GM04503 (cell line): ENCODE data around the gene OSBPL5.

Experiments used
- DNase-seq: peaks from one replicate; pipeline ENCODE4 v3.0.0-alpha.2; 2012; ENCODE audit warnings: low read depth

Gene OSBPL5

DNA sequence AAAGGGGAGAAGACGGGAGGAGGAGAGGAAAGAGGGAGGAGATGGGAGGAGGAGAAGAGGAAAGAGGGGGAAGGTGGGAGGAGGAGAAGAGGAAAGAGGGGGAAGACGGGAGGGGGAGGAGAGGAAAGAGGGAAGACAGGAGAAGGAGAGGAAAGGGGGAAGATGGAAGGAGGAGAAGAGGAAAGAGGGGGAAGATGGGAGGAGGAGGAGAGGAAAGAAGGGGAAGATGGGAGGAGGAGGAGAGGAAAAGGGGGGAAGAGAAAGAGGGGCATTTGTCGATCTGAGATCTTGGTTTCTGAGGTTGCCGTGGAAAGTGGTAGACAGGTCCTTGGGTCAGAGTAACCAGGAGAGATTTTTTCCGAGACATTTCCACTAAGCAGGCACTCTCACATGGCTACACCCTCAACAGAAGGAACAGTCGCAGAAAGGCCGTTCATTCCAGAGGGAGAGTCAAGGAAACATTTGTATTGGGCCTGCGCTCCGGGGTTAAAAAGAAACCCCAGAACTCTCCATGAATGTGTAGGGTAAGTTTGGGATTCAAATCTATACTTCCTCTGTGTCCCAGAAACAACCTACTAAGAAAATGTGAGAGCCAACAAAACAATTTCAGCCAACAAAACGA lies 68.1 kb downstream of the OSBPL5 start:
- DNase-seq: no peak

DNA sequence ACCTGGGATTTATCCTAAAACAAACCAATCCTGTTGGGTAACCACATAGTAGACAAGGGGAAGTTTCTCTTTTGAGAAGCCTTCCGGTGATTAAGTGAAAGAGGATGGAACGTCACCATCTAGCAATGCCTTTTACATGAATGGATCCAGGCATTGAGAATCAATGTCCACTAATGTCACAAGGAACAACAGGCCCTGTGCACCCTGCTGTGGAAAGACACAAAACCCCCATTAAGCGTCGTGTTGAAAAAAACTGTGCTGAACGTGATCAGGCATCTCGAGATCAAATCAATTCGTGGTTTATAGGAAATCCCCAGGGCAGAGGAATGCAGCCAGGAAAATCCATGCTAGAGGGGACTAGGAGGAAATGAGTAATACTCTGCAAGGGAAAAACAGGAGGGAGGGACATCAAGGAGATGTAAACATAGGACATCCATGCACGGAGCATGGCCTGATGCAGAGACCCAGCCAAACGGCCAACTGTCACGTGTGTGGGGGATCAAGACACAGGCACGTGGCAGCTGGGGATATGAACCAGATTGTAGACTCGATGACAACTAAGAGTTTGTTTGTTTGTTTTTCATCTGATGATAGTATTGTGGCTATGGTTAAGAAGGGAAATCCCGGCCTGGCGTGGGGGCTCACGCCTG lies 69.3 kb downstream of the OSBPL5 start:
- DNase-seq: peak; percentile 45

DNA sequence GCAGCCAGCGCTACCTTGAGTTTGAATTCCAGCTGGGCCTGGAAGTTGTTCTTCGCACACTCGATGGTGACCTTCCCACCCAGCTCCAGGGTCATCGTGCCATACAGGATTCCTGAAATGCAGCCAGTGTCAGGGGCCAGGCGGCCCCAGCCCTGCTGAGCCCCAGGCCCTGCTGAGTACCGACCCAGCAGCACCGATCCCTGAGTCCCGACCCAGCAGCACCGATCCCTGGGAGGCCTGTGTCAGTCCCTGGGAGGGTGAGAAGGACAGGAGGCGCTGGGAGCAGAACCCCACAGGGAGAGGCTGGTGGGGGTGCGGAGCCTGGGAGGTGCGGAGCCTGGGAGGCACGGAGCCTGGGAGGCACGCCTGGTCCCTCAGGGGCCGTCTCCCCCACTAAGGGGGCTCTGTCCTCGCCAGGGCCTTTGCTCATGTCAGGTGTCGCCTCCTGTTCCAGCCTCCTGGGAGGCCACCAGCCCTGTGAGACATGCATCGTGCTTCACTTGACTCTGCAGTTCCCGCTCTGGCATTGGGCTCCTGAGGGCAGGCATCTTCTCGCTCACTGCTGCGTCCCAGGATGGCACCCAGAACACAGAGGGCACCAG lies 70.8 kb downstream of the OSBPL5 start:
- DNase-seq: no peak

DNA sequence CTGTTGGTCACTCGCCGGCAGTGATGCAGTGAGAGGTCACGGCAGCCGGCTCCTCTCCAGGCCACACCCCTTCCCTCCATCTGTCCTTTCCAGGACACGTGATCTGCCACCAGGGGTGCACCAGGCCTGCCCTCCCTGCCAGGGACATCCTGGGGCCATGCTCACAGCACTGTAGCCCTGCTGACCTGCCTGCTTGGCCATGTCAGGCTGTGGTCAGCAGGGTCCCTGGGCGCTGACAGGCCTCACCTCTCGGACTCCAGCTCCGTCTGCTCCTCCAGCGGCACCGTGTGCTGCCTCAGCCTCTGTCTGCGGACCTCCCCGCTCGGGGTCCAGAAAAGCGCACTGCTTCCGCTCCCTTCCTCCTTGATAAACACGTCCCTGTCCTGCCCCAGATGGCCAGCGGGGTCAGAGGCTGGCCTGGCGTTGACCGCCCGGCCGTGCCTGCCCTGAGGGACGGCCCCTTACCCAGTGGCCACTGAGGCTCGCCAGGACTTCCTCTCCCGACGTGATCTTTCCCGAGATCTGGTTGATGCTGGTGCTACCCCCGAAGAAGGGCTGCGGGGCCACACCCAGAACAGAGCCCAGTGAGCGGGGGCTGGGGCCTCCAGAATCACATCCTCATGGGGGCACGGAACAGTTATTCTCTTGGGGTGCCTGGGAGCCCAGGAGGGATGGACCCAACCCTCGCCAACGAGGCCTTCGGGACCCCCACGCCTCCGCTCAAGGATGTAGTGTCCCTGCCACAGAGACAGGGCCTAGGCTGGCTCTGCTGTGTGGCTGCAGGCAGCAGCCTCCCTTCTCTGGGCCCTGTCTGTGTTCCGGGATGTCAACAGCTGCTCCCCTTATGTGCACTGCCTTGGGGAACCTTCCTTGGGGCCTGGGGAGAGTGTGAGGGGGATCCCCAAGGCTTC lies 71.6 kb downstream of the OSBPL5 start:
- no peak for DNase-seq

DNA sequence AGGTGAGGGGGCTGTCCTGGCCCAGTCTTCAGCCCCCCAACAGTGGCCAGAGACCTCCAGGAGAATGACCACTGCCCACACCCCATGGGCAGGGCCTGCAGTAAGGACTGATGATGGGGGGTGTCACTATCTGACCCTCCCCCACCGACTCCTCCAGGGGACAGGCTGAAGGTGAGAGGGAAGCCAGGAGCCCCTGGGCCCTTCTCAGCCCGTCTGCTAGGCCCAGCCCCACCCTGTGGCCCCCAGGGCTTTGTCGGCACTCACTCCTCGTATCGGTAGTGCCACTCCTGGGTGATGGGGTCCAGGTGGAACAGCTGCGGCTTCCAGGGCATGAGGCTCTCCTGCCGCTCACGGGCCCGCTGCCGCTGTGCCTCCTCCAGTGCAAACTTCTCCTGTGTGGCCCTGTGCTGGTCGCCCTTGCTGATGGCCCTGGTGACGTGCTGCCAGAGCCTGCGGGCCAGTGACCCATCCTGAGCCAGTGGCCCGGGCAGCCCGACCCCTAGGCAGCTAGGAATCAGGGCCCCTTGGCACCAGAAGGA lies 72.4 kb downstream of the OSBPL5 start:
- no peak for DNase-seq

DNA sequence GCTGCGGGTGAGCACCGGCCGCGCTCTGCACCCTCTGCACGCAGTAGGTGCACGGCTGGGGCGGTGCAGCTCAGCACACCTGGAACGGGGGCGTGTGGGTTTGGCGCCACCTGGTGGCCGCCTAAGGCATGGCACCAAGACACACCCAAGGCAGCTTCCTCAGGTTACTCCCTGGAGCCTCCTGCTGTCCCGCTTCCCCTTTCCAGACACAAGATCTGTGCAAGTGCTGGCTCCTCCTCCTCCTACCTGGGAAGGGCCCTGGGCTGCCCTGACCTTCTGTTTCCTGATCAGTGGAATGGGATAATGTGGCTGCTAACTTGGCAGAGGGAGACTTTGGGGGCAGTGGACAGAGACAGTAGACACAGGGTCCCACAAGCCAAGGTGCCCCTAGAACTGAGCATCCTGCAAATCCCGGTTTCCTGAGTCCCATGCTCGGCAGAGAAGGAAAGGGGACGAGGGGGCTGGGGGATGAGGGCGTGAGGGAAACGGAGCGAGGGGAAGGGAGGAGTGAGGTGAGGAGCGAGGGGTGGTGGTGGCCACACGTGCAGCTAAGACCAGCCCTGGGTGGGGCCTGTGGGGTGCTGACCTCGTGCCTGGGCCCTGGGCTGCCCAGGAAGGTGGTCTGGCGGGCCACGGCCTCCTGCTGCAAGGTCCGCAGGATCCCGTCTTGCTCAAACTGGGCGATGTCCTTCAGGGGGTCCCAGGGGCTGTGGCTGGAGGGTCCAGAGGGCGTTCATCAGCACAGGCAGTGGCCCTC lies 73.1 kb downstream of the OSBPL5 start:
- DNase-seq: no peak

DNA sequence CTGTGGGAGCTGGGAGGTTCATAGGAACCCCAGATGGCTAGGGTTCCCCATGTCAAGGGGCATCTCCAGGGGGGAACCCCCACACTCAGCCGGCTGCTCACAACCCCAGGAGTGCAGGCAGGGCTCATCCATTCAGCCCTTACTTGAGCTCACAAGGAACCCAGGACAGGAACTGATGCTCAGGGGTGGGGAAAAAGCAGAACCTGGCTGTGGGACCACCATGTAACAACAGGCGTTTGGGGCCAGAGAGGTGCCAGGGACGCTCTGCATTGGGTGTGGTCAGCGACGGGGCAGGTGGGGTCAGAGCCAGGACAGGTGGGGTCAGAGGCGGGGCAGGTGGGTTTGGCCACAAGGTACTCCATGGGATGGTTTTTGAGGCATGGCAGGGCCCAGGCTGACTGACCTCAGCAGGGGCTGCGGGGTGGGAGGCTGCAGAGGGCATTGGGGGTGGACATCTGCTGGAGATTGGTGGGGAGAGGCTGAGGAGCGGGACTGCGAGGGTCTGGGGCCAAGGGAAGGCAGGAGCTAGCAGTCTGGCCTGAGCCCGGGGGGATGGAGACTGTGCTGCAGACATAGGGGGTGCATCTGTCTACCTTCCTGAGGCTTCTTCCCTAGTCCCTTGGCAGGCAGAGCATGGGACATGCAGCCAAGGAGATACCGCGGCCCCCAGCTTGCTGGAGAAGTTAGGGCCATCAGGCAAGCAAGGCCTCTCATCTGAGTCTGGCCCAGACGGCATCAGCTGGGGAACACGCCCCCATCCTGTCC lies 73.8 kb downstream of the OSBPL5 start:
- no peak for DNase-seq

DNA sequence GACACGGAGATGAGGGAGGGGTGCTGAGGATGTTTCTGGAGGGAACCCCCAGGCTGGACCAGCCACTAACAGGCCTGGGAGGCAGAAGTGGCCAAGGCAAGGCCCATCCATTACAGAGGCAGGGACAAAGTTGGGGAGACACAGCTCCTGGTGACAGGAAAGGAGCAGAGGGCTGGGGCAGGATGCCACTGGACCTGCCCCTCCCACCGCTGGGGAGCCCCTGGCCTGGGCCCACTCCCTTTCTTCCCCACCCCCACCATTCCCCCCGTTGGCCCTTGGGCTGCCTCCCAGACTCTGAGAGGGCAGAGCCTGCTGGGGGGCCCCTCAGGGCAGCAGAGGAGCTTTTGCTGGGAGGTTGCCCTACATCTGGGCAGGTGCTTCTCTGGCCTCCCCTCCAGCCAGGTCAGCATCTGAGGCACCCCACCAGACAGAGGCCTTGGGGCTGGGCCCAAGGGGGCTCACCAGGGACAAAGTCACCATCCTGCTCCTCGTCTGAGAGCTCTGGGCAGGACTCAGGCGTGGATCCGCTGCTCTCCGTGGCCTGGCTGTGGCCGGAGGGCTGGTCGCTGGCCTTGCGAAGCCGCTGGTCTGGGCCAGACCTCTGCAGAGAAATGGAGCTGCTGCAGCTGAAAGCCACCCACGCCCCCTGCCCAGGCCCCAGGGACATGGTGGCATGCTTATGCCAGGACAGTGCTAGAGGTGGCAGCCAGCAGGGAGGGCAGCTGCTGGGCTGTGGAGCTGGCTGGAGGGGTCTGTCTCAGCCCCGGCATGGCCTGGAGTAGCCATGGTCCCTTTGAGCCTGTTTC lies 74.8 kb downstream of the OSBPL5 start:
- no peak for DNase-seq

DNA sequence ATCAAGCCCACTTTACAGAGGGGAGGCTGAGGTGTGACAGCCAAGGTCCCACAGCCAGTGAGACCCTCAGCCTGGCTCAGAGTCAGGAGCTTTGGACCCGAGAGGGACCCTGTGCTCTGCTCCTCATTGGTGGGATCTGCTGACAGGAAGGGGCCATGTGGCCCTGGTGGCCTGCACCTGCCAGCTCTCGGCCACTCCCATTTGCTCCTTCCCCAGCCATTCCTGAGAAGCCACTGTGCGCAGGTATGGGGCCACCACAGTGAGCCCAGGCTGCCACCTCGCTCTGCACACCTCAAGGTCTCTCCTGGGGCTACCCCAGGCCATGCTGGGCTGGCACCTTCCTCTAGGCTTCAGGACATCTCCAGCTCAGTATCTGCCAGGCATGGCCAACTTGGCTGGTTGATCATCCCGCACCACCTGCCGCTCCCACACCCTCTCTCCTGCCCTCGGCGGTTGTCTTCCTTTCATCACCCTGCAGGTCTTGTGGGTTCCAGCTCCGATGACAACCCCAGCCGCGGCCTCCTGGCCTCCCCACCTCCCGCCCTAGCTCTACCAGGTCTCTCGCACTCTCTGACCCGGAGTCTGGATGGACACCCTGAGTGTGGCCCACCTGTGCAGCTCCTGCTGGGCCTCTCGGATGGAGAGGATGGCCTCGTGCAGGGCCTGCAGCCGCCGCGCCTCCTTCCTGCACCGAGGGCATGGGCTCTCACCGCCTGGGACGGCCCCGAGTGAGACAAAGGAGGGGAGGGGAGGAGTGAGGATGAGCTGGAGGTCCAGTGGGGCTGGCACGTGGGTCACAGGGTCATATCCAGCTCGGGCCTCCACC lies 75.7 kb downstream of the OSBPL5 start:
- no peak for DNase-seq

DNA sequence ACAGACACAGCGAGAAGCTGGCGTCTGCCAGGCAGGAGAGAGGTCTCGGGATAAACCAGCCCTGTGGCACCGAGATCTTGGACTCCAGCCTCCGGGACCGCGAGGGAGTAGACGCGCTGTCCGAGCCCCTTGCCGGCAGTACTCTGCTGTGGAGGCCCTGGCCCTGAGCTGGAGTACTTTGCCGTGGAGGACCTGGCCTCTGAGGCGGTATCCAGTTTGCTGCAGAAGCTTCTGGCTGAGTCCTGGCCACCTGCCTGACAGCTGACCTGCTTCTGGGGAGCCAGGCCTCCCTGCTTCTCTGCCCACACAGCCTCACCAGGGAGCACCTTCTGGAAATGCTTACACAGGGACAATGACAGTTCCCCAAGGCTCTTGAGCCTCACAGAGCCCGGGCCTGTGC lies 76.3 kb downstream of the OSBPL5 start:
- no peak for DNase-seq

DNA sequence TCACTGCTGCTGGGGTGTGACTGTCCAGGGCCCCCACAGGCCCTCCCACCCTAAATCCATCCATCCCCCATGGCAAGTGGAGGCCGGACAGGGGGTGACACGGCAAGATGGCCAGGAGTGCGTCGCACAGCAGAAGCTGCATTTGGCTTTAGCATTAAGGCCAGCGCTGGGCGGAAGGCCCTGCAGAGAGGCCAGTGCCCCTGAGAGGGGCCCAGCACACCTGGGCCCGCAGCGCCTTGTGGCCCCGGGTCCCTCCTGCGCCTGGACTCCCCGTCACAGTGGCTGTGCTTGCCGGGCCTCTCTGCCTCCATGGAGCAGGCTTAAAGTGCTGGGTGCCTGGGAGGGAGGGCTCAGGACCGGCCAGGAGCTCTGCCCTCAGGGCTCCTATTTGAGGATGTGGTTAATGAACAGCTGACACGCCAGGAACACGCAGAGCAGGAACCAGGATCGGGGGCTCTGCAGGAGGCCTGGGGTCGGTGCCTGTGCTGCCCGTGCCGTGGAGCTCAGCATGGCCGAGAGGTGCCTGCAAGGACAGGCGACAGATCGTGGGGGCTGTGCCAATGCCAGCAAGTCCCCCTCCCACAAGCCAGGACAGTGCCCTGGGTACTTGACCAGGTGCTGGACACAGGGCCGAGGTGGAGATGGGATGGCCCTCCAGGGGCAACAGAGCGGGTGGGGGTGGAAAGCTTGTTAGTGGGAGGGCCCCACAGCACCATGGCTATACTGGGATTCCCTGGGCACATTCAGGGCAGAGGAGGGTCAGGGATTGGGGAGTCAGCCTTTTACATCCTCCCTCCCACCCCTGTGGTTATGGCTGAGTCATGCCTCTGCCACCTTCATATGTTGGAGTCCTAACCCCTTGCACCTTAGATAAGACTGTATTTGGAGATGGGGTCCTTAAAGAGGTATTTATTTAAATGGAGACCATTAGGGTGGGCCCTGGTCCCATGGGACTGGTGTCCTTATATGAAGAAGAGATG lies 77.0 kb downstream of the OSBPL5 start:
- DNase-seq: no peak

DNA sequence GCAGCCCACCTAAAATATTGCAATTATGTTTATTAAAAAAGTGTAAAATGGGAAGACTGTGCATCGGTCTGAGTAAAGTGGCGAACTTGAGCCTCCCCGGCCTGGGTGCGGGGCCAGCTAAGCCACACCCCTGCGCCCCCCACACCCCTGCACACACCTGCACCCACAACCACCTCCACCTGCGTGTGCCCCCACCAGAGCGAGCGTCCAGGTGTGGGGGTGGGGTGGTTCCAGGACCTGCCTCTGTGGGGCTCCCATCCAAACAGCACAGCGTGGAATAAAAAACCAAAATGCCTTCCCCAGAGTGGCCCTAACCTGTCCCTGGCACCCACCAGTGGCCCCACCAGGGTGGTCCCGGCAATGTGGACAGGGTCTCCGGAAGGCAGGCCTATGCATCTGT lies 77.7 kb downstream of the OSBPL5 start:
- DNase-seq: no peak

DNA sequence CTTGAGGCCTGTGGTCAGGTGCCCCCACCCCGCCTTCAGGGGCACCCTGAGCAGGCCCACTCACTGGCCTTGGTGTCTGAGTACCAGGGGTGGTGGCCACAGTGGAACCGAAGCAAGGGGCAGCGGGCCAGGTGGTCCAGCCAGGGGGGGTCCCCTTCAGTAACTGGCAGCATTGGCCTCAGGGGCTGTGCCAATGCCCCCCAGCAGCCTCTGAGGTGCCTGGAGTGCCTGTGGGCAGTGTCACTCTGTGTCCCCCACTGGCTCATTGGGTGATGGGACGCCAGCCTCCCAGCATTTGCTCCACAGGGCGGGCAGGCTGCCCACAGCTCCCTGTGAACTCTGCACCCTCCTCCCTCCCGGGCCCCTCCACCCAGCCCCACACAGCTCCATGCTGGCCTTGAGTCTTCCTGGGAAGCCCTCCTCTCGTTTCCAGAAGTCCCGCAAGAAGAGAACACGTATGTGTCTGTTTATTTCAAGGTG lies 78.4 kb downstream of the OSBPL5 start:
- DNase-seq: no peak

DNA sequence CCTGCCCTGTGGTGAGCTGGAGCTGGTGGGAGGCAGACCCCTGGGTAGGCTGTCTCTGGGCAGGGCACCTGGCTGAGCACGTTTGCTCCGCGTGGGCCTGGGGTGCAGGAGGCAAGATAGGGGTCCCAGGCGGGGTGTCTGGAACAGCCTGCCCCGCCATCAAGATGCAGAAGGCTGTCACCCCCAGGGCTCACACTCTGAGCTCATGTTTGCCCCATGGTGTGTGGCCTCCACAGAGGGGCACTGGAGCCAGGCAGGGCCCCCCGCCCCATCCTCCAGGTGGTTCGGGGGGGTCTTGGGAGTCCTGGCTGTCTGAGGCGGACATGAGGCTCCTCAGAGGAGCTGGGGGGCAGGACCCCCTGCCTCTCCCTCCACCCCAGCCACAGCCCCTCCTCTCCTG lies 79.0 kb downstream of the OSBPL5 start:
- no peak for DNase-seq

DNA sequence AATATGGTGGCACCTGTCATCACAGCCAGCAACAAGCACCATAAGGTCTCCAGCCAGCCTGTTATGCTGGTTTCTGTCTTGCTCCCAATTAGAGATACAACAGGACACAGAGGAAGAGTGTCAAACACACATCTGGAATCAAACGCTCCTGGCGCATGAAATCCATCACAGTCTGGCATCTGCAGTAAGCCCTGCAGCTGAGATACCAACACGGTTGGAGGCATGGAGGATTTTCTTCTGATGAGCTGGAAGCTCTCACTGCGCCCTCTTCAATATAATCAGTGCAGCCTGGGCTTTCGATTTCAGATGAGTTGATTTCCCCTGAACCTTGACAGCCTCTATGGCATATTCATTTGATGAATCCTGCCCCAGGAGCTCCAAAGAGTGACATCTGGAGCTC lies 80.1 kb downstream of the OSBPL5 start:
- DNase-seq: no peak

DNA sequence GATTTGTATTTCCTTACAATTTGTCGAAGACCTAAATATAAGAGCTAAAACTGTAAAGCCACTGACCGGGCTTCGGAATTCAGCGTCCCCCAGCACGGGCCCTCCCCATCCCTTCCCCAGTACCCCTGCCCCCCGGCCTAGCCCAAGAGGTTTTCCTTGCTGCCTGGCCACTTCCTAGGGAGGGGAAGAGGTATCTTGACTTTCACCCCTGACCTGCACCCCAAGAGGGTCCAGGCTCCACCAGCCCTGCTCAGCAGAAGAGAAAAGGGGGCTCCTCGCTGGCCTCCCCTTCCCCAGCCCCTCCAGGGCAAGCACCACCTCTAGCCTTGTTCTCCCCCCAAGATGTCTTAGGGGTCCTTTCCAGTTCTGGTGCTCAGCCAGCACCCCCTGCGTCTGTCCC lies 81.8 kb downstream of the OSBPL5 start:
- DNase-seq: no peak

DNA sequence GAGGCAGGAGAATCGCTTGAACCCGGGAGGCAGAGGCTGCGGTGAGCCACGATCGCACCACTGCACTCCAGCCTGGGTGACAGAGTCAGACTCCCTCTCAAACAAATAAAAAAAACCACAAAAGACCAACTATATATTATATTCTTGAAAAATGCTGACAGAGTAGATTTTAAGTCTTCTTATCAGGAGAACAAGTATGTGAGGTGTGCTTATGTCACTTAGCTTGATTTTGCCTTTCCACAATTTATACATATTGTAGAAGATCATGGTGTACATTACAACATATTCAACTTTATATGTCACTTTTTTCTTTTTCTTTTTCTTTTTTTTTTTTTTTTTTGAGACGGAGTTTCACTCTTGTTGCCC lies 83.7 kb downstream of the OSBPL5 start:
- no peak for DNase-seq
